GM23338 (cell line): ENCODE results near the gene GSC2. TPM values are rescaled to one million over a fixed set of nuclear protein-coding genes. Genes with fewer than 3 reads are reported as not detected.
"Not testable (repeated sequence)": the region's sequence is repeated elsewhere in the genome, so short reads cannot be mapped to it uniquely, and the experiment has no call there.

ENCODE experiments used
- ATAC-seq: fragments of 200-7000 bp; cut with Tn5 transposase; 3 replicates; pipeline ENCODE4 v1.9.1; 2020
- DNase-seq: peaks from one replicate; pipeline ENCODE4 v3.0.0-alpha.2; 2015; ENCODE audit warnings: low spot score
- H2AFZ ChIP-seq: fragments of 200-600 bp; sonication (generic); 2 replicates; pipeline ENCODE4 v1.8.0; 2016; ENCODE audit warnings: antibody characterized with exemption, mild to moderate bottlenecking, moderate library complexity
- H3F3A ChIP-seq: fragments of 200-600 bp; sonication (generic); replicated peaks from 2 replicates; pipeline ENCODE4 v1.8.0; 2017; ENCODE audit warnings: antibody characterized with exemption, mixed run types, low read depth
- H3K27ac ChIP-seq: fragments of 200-600 bp; sonication (generic); 2 replicates; pipeline ENCODE4 v1.6.1; 2016; ENCODE audit warnings: low read depth
- H3K27me3 ChIP-seq: fragments of 200-600 bp; sonication (generic); 2 replicates; pipeline ENCODE4 v1.8.0; 2016; ENCODE audit warnings: mild to moderate bottlenecking, mixed run types, moderate library complexity; ENCODE audit not compliant: insufficient read depth
- H3K36me3 ChIP-seq: fragments of 200-600 bp; sonication (generic); 2 replicates; pipeline ENCODE4 v1.8.0; 2016; ENCODE audit warnings: mild to moderate bottlenecking; ENCODE audit not compliant: insufficient read depth
- H3K4me1 ChIP-seq: fragments of 200-600 bp; sonication (generic); 2 replicates; pipeline ENCODE4 v1.8.0; 2016; ENCODE audit warnings: mild to moderate bottlenecking, moderate library complexity; ENCODE audit not compliant: insufficient read depth
- H3K4me2 ChIP-seq: fragments of 200-600 bp; sonication (generic); 2 replicates; pipeline ENCODE4 v1.7.1; 2017; ENCODE audit warnings: mixed run types
- H3K4me3 ChIP-seq: fragments of 200-600 bp; sonication (generic); 2 replicates; pipeline ENCODE4 v1.6.1; 2016; ENCODE audit warnings: mixed run types
- H3K79me2 ChIP-seq: fragments of 200-600 bp; sonication (generic); replicated peaks from 2 replicates; pipeline ENCODE4 v1.8.0; 2017; ENCODE audit warnings: mild to moderate bottlenecking; ENCODE audit not compliant: insufficient read depth
- H3K9me2 ChIP-seq: fragments of 200-600 bp; sonication (generic); 2 replicates; pipeline ENCODE4 v1.8.0; 2017; ENCODE audit not compliant: insufficient read depth
- H4K20me1 ChIP-seq: fragments of 200-600 bp; sonication (generic); replicated peaks from 2 replicates; pipeline ENCODE4 v1.8.0; 2017; ENCODE audit warnings: mild to moderate bottlenecking; ENCODE audit not compliant: insufficient read depth
- H3K27ac Mint-ChIP-seq: 2 replicates; pipeline ENCODE4 v1.8.0; 2020; ENCODE audit warnings: inconsistent platforms, mild to moderate bottlenecking, moderate library complexity, mixed read lengths
- H3K27me3 Mint-ChIP-seq: 3 replicates; pipeline ENCODE4 v1.8.0; 2022; ENCODE audit warnings: low read depth, mild to moderate bottlenecking, moderate library complexity, mixed read lengths, inconsistent platforms; ENCODE audit not compliant: insufficient read depth, poor library complexity
- H3K36me3 Mint-ChIP-seq: 3 replicates; pipeline ENCODE4 v1.8.0; 2021; ENCODE audit warnings: low read depth, mild to moderate bottlenecking, inconsistent platforms, moderate library complexity, mixed read lengths
- H3K4me1 Mint-ChIP-seq: 3 replicates; pipeline ENCODE4 v1.8.0; 2020; ENCODE audit warnings: mild to moderate bottlenecking, inconsistent platforms, mixed read lengths
- H3K4me3 Mint-ChIP-seq: 3 replicates; pipeline ENCODE4 v1.8.0; 2021; ENCODE audit warnings: moderate library complexity, mild to moderate bottlenecking, inconsistent platforms, mixed read lengths
- H3K9me3 Mint-ChIP-seq: 3 replicates; pipeline ENCODE4 v1.8.0; 2020; ENCODE audit warnings: moderate library complexity, mild to moderate bottlenecking, inconsistent platforms, mixed read lengths
- ETS1 ChIP-seq: IDR thresholded peaks from 2 replicates; pipeline ENCODE4 v1.6.1; 2016; ENCODE audit warnings: antibody characterized with exemption
- JUNB ChIP-seq: IDR thresholded peaks from one replicate; pipeline ENCODE4 v1.6.1; 2016; ENCODE audit warnings: antibody characterized with exemption; ENCODE audit not compliant: unreplicated experiment
- NANOG ChIP-seq: IDR thresholded peaks from 2 replicates; pipeline ENCODE4 v1.6.1; 2016; ENCODE audit warnings: antibody characterized with exemption, borderline replicate concordance
- STAT1 ChIP-seq: IDR thresholded peaks from one replicate; pipeline ENCODE4 v1.6.1; 2016; ENCODE audit warnings: antibody characterized with exemption; ENCODE audit not compliant: unreplicated experiment
- ZNF114 ChIP-seq: fragments of 250-450 bp; sonication (Bioruptor Pico); IDR thresholded peaks from 2 replicates; pipeline ENCODE4 v1.5.0; 2020; ENCODE audit warnings: mild to moderate bottlenecking, moderate library complexity
- ZNF331 ChIP-seq: fragments of 250-450 bp; sonication (Bioruptor Pico); IDR thresholded peaks from 2 replicates; pipeline ENCODE4 v1.5.0; 2020; ENCODE audit warnings: low read depth, mild to moderate bottlenecking, moderate library complexity
- ZNF462 ChIP-seq: fragments of 250-450 bp; sonication (Bioruptor Pico); IDR thresholded peaks from 2 replicates; pipeline ENCODE4 v1.5.0; 2020; ENCODE audit warnings: mild to moderate bottlenecking, moderate library complexity
- polyA plus RNA-seq: library from polyadenylated mRNA; unstranded; fragments of >200 nt; fragmentation: Nextera tagmentation; extraction: Ambion mirVana; gene quantifications from 2 replicates; pipeline ENCODE4 v1.2.1, GENCODE V29; 2016
- total RNA-seq: library from RNA; depleted of rRNA; stranded (reverse); fragments of >200 nt; shearing (Covaris generic); gene quantifications from 2 replicates; pipeline ENCODE4 v1.2.3, GENCODE V29; 2014
- TF ChIP-seq, protein P1 (sequence below), 2 experiments: fragments of 200-600 bp in 1 of 2; sonication (generic) in 1 of 2; conservative IDR thresholded peaks; 2 replicates each; pipeline versions ENCODE4 v1.5.1 to v1.6.1; 2016 to 2017; ENCODE audit warnings: antibody characterized with exemption in 2 of 2, low read depth in 2 of 2, mild to moderate bottlenecking in 2 of 2, moderate library complexity in 1 of 2
- TF ChIP-seq, protein P2 (sequence below): IDR thresholded peaks from one replicate; pipeline ENCODE4 v1.6.1; 2018; ENCODE audit warnings: antibody characterized with exemption; ENCODE audit not compliant: unreplicated experiment

Gene GSC2
- total and polyA plus RNA-seq, 2 experiments from 2014 or later: not detected

- TF ChIP-seq, protein P1, sequence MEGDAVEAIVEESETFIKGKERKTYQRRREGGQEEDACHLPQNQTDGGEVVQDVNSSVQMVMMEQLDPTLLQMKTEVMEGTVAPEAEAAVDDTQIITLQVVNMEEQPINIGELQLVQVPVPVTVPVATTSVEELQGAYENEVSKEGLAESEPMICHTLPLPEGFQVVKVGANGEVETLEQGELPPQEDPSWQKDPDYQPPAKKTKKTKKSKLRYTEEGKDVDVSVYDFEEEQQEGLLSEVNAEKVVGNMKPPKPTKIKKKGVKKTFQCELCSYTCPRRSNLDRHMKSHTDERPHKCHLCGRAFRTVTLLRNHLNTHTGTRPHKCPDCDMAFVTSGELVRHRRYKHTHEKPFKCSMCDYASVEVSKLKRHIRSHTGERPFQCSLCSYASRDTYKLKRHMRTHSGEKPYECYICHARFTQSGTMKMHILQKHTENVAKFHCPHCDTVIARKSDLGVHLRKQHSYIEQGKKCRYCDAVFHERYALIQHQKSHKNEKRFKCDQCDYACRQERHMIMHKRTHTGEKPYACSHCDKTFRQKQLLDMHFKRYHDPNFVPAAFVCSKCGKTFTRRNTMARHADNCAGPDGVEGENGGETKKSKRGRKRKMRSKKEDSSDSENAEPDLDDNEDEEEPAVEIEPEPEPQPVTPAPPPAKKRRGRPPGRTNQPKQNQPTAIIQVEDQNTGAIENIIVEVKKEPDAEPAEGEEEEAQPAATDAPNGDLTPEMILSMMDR (conservative IDR thresholded peaks at IDR 0.05; ENCODE audit: low read depth in 2 of 2): no peak
Measured at GRCh38 chr22:19166421-19166820, 16.3 kb upstream of the GSC2 start (continued).

DNA sequence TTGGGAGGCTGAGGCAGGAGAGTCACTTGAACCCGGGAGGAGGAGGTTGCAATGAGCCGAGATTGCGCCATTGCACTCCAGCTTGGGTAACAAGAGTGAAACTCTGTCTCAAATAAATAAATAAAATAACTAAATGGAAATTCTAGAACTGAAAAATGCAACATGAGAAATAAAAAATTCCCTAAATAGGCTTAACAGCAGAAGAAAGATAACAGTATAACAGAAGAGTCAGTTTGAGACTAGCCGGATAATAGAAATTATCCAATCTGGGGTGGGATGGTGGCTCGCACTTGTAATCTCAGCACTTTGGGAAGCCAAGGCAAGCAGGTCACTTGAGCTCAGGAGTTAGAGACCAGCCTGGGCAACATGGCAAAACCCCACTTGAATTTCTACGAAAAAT lies 14.3 kb upstream of the GSC2 start:
- no peak for DNase-seq
- TF ChIP-seq, protein P2, sequence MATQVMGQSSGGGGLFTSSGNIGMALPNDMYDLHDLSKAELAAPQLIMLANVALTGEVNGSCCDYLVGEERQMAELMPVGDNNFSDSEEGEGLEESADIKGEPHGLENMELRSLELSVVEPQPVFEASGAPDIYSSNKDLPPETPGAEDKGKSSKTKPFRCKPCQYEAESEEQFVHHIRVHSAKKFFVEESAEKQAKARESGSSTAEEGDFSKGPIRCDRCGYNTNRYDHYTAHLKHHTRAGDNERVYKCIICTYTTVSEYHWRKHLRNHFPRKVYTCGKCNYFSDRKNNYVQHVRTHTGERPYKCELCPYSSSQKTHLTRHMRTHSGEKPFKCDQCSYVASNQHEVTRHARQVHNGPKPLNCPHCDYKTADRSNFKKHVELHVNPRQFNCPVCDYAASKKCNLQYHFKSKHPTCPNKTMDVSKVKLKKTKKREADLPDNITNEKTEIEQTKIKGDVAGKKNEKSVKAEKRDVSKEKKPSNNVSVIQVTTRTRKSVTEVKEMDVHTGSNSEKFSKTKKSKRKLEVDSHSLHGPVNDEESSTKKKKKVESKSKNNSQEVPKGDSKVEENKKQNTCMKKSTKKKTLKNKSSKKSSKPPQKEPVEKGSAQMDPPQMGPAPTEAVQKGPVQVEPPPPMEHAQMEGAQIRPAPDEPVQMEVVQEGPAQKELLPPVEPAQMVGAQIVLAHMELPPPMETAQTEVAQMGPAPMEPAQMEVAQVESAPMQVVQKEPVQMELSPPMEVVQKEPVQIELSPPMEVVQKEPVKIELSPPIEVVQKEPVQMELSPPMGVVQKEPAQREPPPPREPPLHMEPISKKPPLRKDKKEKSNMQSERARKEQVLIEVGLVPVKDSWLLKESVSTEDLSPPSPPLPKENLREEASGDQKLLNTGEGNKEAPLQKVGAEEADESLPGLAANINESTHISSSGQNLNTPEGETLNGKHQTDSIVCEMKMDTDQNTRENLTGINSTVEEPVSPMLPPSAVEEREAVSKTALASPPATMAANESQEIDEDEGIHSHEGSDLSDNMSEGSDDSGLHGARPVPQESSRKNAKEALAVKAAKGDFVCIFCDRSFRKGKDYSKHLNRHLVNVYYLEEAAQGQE: no peak
- no peak for TF ChIP-seq NANOG
- no peak for TF ChIP-seq ZNF114
- no peak for TF ChIP-seq ETS1
- TF ChIP-seq ZNF331 (CRISPR knock-in tag): no peak
- TF ChIP-seq STAT1: no peak
- TF ChIP-seq ZNF462 (CRISPR knock-in tag): no peak
- TF ChIP-seq JUNB: no peak
- Histone ChIP-seq H2AFZ (no peak overlapping the region), H4K20me1 (no peaks in the 10 kb centered on the region), H3K9me2 (no peaks in the 10 kb centered on the region), H3K27me3 (peaks cover 32% of the 10 kb centered on the region), H3F3A (no peaks in the 10 kb centered on the region), H3K4me3 (no peak overlapping the region), H3K79me2 (no peaks in the 10 kb centered on the region), H3K27ac (no peak overlapping the region), H3K4me1 (no peaks in the 10 kb centered on the region; the same call in 1 of the 2 replicates), H3K4me2 (no peak overlapping the region), H3K36me3 (no peaks in the 10 kb centered on the region)
- H3K9me3 Mint-ChIP-seq: no peaks in the 10 kb centered on the region; the same call in 2 of the 3 replicates
- no peaks in the 10 kb centered on the region; the same call in 2 of the 3 replicates for H3K36me3 Mint-ChIP-seq
- peaks cover 39% of the 10 kb centered on the region for H3K27me3 Mint-ChIP-seq
- H3K4me3 Mint-ChIP-seq: no peak overlapping the region
- H3K27ac Mint-ChIP-seq: no peak overlapping the region
- ATAC-seq: no peak
- peaks cover 3% of the 10 kb centered on the region; the same call in 2 of the 3 replicates for H3K4me1 Mint-ChIP-seq

- H3K4me3 ChIP-seq, H3K79me2 ChIP-seq, H3F3A ChIP-seq, H2AFZ ChIP-seq, H3K27ac ChIP-seq, H3K4me1 ChIP-seq, H3K9me2 ChIP-seq, H3K9me3 Mint-ChIP-seq, H3K4me2 ChIP-seq, DNase-seq, H3K4me1 Mint-ChIP-seq, H3K36me3 Mint-ChIP-seq, ATAC-seq, H4K20me1 ChIP-seq, H3K27me3 ChIP-seq, H3K4me3 Mint-ChIP-seq, H3K27ac Mint-ChIP-seq, H3K36me3 ChIP-seq: not testable (repeated sequence)
- peaks cover 11% of the 10 kb centered on the region for H3K27me3 Mint-ChIP-seq
Measured at GRCh38 chr22:19158649-19159048, 8.6 kb upstream of the GSC2 start.
